Kidney glomerular epithelial cell (primary cell): ENCODE data around the gene FAU.
"Not testable (repeated sequence)": the region's sequence is repeated elsewhere in the genome, so short reads cannot be mapped to it uniquely, and the experiment has no call there.

Experiments used
- DNase-seq: peaks from one replicate; lab custom pipeline; 2025; lab: John Stamatoyannopoulos, UW

Gene FAU

GRCh38 chr11:65119670-65119995 lies 2.3 kb downstream of the FAU start:
- no peak for DNase-seq

- DNase-seq, result not testable (repeated sequence)
Measured at GRCh38 chr11:65118891-65119669, 2.9 kb downstream of the FAU start.

- no peak for DNase-seq
Measured at GRCh38 chr11:65118097-65118837, 3.7 kb downstream of the FAU start.

DNA sequence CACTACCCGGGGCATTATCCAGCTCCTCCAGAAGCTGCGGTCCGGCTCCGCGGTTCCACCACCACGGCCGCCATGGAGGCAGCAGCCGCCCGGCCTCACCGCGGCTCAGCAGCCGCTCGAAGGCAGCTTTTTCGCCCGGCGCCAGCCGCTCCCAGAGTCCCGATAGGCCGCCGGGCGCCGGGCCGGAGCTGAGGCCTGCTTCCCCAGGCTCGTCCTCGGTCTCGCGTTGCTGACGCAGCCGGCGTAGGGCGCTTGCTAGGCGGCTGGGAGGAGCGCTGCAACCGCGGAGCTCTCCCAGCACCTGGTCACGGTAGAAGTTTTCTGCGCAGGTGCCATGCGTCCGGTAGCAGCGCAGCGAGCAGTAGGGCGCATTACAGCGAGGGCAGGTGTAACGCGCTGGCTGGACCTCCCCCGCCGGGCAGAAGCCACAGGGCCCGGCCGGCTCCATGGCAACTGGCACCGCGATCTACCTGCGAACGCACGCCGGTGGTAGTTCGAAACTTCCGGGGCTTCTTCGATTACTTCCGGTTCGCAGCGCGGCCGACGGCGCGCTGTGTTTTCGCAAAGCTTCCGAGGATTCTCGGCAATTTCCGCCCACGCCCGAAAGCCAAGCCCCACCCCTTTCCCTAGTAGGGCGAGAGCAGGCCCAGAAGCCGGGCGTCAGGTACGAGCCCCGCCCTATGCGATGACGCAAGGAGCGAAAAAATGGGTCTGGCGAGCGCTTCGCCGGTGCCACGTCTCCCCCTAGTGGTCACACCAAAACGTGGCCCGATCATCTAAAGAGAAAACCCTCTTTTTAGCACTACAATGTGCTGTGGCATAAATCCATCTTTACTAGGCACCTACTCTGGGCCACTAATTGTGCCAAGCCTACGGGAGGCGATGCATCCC lies 4.5 kb downstream of the FAU start, which contains the start of gene ZNHIT2:
Gene ZNHIT2 (minus strand): TSS at position 496 of the 891 bp plus-strand sequence. CDS start 48 bp downstream, at position 448.
- DNase-seq, result peak; percentile 98

- no peak for DNase-seq
Measured at GRCh38 chr11:65116370-65117205, 5.3 kb downstream of the FAU start.

GRCh38 chr11:65115361-65116082 lies 6.4 kb downstream of the FAU start:
- no peak for DNase-seq

- DNase-seq, result no peak
Measured at GRCh38 chr11:65114538-65115171, 7.3 kb downstream of the FAU start.

- DNase-seq, result no peak
Measured at GRCh38 chr11:65113839-65114238, 8.1 kb downstream of the FAU start.

DNA sequence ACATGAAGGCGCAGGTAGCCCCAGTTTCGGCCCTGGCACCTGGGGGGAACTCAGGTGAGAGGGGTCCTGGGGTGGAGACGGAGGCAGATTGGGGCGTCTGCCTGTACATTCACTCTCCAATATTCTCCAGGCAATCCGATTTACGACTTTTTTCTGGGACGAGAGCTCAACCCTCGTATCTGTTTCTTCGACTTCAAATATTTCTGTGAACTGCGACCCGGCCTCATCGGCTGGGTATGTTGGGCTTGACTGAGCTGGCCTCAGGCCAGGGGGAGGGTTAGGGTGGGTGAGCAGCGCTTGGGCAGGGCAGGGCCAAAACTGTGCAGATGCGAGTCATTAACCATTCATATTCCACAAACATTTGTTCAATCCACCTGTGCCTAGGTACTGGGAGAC lies 8.6 kb downstream of the FAU start:
- DNase-seq, result peak; percentile 34

DNA sequence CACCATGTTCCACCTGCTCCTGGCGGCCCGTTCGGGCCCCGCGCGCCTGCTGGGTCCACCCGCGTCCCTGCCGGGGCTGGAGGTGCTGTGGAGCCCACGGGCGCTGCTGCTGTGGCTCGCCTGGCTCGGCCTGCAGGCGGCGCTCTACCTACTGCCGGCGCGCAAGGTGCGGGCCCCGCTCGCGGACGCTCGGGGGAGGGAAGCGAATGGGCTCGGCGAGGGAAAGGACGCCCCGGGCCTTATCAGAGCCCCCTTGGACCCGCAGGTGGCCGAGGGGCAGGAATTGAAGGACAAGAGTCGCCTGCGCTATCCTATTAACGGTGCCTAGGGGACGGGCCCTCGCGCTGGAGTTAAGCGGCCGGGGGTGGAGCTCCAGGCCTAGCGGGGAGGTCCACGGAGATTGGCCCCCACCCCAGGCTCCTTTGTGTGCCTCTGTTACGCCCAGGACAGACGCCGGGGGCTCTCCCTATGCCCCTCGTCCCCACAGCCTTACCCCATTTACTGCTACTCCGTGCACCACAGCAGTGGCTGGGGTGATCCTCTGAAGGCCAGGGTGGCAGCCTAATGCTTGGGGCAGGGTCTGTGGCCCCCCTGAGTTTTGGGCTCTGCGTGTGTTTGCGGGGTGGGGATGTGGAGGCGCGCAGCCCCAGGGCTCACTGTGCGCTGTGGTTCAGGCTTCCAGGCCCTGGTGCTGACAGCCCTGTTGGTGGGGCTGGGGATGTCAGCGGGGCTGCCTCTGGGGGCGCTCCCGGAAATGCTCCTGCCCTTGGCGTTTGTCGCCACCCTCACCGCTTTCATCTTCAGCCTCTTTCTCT lies 9.2 kb downstream of the FAU start:
- DNase-seq, result no peak

DNA sequence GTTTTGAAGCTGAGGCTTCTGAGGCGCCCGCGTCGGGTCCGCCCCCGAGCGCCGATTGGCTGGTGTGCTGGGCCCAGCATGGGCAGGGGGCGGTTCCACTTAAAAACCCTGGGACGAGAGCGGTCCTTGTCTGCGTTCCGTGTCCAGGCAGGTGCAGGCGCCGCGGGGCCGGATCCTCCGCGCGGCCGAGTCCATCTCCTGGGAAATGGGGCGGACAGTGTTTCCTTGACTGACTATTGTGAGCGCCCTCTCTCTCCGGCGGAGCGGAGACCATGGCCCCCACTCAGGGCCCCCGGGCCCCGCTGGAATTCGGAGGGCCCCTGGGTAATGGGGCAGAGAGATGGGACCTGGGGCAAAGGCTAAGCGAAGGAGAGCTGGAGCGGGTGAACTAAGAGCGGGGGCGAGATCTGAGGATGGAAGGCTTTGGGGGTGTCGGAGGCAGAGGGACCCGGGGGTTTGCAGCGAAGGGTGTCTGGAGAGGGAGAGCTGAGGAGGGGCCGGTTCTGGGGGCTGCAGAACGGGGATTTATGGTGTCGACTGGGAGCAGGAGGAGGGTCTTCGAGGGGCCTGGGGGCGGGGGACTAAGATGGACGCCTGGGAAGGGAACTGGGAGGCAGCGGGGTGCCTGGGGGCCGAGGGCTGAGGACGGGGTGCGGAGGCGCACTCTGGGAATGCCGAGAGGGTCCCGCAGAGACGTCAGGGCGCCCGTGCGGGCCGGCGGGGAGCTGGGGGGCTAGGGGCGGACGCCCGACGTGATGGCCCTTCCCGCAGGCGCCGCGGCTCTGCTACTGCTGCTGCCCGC lies 10.0 kb downstream of the FAU start, which contains the start of gene TM7SF2:
Gene TM7SF2 (plus strand): TSS at position 129 of the 802 bp plus-strand sequence. CDS start 144 bp downstream, at position 273.
- DNase-seq, result peak; percentile 83

- no peak for DNase-seq
Measured at GRCh38 chr11:65111159-65111743, 10.7 kb downstream of the FAU start.

GRCh38 chr11:65110354-65110861 lies 11.5 kb downstream of the FAU start:
- peak; percentile 82 for DNase-seq

DNA sequence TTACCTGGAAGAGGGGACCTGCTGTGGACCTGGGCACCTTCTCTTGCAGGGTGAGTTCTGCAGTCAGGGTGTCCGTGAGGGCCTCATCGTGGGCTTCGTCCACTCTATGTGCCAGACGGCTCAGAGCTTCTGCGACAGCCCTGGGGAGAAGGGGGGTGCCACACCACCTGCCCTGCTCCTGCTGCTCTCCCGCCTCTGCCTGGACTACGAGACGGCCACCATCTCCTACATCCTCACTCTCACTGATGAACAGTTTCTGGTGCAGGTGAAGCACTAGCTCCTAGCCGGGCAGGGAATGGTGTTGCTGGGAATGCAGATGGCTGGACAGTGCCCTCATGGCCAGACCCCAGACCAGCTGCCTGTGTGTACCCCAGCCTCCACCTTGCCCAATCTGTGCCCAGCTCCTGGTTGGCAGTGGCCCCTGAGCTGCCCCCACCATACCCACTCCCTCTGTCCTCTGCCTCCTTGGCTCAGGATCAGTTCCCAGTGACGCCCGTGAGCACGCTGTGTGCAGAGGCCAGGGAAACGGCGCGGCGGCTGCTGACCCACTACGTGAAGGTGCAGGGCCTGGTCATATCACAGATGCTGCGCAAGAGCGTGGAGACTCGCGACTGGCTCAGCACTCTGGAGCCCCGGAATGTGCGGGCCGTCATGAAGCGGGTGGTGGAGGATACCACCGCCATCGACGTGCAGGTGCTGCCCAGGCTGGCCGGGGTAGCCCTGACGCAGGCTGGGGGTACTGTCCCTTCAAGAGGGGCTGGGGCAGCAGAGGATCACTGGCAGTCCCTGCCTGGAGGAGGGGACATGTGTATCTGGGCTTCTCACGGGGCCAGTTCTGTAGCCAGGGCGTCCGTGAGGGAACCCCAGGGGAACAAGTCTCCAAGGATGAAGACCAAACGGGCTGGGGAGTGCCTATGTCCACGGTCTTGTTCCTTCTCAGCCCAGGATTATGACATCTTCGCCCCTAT lies 12.4 kb downstream of the FAU start:
- DNase-seq, result no peak

GRCh38 chr11:65108469-65109123 lies 13.3 kb downstream of the FAU start:
- DNase-seq, result no peak
